SW480 (cell line): ENCODE data around the gene FCAMR.

ENCODE experiments used
- DNase-seq: peaks from one replicate; pipeline ENCODE4 v3.0.0-alpha.2; 2016; ENCODE audit warnings: low spot score

FCAMR gene

GRCh38 chr1:206998816-206999215 is 28.6 kb upstream of the FCAMR start:
- DNase-seq: no peak

- DNase-seq: no peak
Measured at GRCh38 chr1:206992790-206993189, 22.5 kb upstream of the FCAMR start.

DNA sequence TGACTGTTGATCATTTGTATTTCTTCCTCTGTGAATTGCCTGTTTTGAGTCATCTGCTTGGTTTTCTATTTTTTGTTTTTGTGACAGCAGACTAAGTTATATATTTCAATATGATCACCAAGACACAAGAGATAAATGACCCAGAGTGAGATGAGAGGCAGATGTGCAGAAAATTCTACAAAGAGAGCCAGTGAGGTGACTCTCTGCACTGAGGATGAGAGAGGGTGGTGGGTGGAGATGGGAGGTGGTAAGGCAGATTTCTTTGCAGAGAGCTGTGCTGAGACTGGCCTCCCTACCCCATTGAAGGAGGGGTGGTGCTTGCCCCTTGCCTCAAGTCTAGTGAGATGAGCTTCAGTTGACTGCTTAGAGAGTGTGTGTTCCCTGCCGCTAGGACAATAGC is 17.6 kb upstream of the FCAMR start:
- no peak for DNase-seq

- DNase-seq: no peak
Measured at GRCh38 chr1:206986885-206987284, 16.6 kb upstream of the FCAMR start.

DNA sequence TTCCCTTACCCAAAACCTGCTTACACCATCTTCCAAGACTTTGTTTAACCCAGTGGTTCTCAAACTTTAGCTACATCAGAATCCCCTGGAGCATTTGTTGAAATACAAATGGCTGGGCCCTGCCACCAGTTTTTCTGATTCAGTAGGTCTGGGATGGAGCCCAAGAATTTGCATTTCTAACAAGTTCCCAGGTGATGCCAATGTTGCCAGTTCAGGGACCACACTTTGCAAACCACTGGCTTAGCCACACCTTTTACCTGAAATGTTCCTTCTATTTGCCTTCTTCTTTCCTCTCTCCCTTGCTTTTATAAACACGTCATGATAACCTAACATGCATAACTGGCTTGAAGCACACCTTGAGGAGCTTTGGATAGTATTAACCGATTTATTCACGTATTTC is 16.1 kb upstream of the FCAMR start:
- DNase-seq: no peak

DNA sequence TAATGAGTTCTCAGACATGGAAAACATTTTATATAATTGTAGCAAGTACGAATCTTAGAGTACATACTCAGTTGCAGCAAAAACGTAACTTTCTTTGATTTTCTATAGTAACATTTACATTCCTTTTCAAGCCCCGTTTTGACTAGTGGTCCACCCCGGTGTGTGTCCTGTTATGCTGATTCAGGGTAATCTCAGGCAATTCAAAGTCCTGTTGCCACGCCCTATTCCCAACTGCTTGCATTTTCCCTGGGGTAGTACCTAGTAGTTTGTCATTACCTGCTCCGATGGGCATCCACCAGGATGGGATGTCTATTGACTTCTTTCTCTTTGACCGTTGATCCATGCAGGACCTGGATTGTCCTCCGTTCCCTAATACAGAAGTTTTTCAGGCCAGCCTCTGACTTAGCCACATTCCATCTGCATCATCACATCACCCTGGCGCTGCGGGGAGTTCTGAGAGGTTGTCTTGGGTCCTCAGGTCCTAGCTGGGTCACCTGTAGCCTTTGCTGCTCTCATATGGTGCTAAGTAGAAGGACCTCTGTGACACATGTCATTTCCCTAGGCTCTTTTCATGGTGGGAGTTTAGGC is 15.0 kb upstream of the FCAMR start:
- DNase-seq: no peak

- DNase-seq: peak; percentile 69
Measured at GRCh38 chr1:206982216-206982615, 12.0 kb upstream of the FCAMR start.

DNA sequence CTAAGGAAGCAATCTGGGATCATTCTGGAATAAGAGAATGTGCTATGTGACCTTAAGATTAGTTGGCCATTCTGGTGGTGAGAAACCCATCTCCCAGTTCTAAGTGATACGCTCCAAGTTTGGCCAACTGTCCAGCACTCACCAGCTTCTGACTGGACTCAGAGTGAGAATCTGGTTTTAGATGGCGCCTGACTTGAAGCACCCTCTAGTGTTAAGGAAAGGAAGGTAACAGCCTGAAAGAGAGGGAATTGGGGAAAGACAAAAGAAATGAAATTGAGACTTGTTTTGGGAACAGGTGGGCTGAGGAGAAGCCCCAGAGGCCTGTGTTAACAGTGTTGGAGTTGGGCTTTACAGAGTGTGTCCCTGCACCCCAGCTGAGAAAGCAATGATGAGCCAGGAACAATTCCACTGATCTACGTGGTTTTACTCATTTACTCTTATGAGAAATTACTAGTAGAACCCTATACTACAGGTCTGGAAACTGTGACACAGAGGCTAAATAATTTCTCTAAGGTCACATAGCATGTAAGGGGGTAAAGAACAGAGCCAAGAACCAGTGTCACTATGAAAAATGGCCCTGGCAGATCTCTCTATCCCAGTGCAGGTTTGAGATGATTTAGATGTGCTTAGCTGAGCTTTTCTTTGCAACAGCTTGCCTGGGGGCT is 9.3 kb upstream of the FCAMR start:
- DNase-seq: peak; percentile 24

DNA sequence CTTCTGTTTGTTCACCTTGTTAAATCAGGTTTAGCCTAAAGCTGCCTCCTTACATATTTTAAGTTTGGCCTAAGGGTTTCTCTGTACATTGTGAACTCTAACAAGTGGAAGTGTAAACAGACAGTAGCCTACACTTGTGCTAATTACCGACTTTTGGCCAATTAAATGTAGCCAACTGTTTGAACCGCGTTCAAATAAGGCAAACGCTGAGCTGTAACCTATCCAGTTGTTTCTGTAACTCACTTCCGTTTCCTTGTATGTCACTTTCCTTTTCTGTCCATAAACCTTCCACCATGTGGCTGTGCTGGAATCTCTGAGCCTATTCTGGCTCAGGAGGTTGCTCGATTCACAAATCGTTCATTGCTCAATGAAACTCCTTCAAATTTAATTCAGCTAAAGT is 8.0 kb upstream of the FCAMR start:
- DNase-seq: no peak

DNA sequence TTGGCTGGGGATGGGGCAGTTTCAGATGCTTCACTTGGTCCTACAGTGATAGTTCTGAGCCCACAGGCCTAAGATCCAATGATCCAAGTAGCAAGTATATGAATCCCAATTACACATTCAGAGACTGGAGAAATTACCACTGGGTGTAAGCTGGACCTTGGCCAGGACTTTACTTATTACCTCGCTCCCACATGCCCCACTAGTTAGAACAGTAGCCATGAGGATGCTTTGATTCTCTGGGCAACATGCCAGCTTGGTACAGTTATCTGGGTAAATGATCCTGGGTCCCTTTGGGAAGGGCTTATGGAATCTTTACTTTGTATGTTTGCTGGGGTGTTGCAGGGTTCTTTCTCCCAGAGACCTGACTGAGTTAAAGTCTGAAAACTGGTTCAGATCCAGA is 5.0 kb upstream of the FCAMR start:
- DNase-seq: no peak

- DNase-seq: no peak
Measured at GRCh38 chr1:206974140-206974539, 3.9 kb upstream of the FCAMR start.

GRCh38 chr1:206972728-206973127 is 2.5 kb upstream of the FCAMR start:
- no peak for DNase-seq

DNA sequence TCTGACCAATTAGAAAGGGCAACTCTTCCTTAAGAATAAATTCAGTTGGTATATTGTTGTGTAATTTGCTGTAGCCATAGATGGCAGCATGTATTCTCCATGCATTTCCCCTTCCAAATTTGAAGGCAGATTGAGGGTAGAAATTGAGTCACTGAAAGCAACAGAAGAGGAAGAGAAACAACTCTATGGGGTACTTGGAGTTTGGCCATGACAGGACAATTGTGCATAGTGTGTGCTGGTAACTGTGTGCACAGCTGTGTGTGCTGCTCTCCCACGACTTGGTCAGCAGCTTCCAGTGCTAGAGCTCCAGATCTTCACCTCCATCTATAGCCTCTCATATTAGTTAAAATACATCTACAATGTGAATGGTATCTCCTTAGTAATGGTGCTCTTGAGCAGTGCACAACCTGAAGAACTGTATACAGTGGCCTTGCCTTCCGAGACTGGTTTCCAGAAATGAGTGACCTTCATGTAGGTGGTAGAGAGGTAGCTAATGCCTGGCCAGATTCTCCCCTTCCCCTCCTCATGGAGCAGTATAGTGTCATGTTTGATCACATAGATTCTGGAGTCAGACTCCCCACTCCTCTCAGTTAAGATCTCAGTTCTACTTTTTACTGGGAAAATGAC is 882 bp upstream of the FCAMR start:
- DNase-seq: no peak

DNA sequence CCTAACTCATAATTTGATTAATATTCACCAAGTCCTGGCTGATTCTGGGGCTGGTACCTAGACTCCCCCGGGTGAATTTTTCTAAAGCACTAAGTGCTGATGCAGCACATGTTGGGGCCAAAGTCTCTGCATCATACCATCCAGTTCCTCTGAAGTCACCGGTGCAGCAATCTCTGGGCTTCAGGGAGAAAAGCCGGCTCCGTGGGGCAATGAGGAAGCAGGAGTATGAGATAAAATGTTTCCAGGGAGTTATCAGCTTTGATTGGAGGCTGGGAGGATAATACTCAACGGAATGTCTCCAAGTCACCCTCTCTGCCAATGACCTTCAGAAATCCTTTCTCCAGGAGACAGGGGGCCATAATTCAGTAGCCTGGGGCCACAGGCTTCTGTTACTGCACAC is 1.2 kb downstream of the FCAMR start:
- DNase-seq: no peak

GRCh38 chr1:206967096-206967849 is 3.0 kb downstream of the FCAMR start:
- no peak for DNase-seq

GRCh38 chr1:206965781-206966180 is 4.5 kb downstream of the FCAMR start:
- DNase-seq: no peak

DNA sequence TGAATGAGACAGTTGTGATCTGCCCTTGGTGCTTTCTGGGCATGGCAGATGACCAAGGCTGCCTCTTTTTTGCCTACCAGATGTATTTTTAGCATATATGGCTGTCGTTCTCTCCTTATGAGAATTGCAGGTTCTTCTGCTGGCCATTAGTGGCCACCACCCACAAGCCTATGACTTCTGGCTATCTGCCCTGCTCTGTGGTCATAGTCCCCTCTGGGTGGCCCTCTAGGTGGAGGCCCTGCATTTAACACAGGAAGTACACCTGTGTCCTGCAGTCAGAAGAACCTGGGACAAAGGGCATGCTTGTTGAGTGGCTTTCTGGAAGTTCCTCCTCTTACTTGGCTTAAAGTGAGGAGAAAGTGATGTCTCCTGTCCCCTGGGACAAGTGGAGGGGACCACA is 6.5 kb downstream of the FCAMR start:
- peak; percentile 17 for DNase-seq

DNA sequence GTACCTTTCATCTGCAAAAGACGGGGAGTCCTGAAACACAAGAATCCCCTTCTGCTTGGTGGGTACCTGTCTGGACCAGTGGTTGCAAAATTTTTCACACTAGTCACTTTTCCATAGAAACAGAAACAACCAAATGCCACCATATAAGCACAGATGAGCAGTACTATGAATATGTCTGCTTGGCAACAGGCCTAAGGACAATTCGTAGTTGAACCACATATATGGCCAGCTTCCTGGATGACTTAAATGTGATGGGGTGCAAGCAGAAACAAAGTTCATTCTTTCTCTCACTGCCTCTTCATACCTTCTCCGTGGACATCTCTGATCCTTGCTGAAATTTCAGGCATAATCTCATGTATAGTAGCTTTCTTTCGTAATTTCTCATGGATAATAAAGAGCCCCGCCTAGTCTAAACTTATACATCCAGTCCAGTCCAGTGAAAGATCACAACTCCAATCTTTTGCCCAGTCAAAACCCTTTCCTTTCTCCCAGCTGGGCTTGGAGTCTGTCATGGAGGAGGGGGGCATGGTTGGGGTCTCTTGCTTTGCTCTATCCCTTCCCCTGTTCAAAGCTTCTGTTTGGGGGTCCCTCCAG is 7.0 kb downstream of the FCAMR start:
- no peak for DNase-seq

DNA sequence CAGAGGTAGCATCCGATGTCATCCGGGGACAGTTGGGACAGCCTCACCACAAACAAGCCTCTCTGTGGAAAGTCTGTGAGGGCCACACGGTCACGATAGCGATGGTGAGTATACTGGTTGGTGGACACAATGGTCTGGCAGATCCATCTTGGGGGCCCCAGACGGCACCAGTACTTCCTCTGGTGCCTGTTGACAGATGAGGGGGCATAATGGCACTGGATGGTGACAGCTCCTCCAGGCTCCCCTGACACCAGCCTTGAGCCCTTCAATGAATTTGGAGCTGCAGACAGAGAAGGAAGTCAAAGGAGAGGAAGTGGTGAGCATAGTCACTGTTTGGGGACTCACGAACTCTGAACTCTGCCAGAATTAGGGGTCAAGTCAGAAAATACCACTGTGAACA is 8.0 kb downstream of the FCAMR start:
- no peak for DNase-seq

GRCh38 chr1:206961668-206962067 is 8.6 kb downstream of the FCAMR start:
- DNase-seq: no peak

GRCh38 chr1:206960676-206961386 is 9.4 kb downstream of the FCAMR start:
- peak; percentile 11 for DNase-seq

GRCh38 chr1:206958144-206958543 is 12.1 kb downstream of the FCAMR start:
- no peak for DNase-seq
